DND-41 (cell line): ENCODE results near the gene TRMO.

Source experiments
- ATAC-seq: fragments of 200-7000 bp; cut with Tn5 transposase; 3 replicates; pipeline ENCODE4 v1.9.1; 2021; ENCODE audit warnings: low read depth; ENCODE audit not compliant: insufficient read depth
- DNase-seq: peaks from one replicate; pipeline ENCODE4 v3.0.0-alpha.2; 2020
- H2AFZ ChIP-seq: 2 replicates; pipeline ENCODE4 v1.6.0; 2012; ENCODE audit warnings: low read depth, low read length
- H3K27ac ChIP-seq: 2 replicates; pipeline ENCODE4 v1.5.1; 2012; ENCODE audit warnings: low read length, inconsistent platforms
- H3K27me3 ChIP-seq: fragments of 200-600 bp; sonication (generic); 2 replicates; pipeline ENCODE4 v1.6.0; 2012; ENCODE audit warnings: low read length, mild to moderate bottlenecking, inconsistent platforms; ENCODE audit not compliant: insufficient read depth, poor library complexity
- H3K36me3 ChIP-seq: 2 replicates; pipeline ENCODE4 v1.5.1; 2012; ENCODE audit warnings: low read length, inconsistent platforms; ENCODE audit not compliant: insufficient read depth
- H3K4me1 ChIP-seq: 2 replicates; pipeline ENCODE4 v1.5.1; 2012; ENCODE audit warnings: mild to moderate bottlenecking, low read length; ENCODE audit not compliant: insufficient read depth
- H3K4me2 ChIP-seq: 2 replicates; pipeline ENCODE4 v1.6.0; 2012; ENCODE audit warnings: mild to moderate bottlenecking, moderate library complexity, low read length, inconsistent platforms; ENCODE audit not compliant: insufficient read depth
- H3K4me3 ChIP-seq, 2 experiments: fragments of 200-600 bp in 1 of 2; shearing (Covaris generic) in 1 of 2; 2 replicates each; pipeline ENCODE4 v1.5.1; 2012 to 2016; ENCODE audit warnings: inconsistent platforms in 2 of 2, low read length in 2 of 2, mild to moderate bottlenecking in 2 of 2, low read depth in 1 of 2, moderate library complexity in 1 of 2
- H3K79me2 ChIP-seq: 2 replicates; pipeline ENCODE4 v1.6.0; 2012; ENCODE audit warnings: low read length, inconsistent platforms; ENCODE audit not compliant: insufficient read depth
- H3K9ac ChIP-seq: 2 replicates; pipeline ENCODE4 v1.6.0; 2012; ENCODE audit warnings: low read depth, mild to moderate bottlenecking, inconsistent platforms, low read length, moderate library complexity
- H3K9me3 ChIP-seq: 2 replicates; pipeline ENCODE4 v1.5.1; 2012; ENCODE audit warnings: low read length, moderate library complexity, mild to moderate bottlenecking, inconsistent platforms; ENCODE audit not compliant: insufficient read depth, severe bottlenecking
- H4K20me1 ChIP-seq: 2 replicates; pipeline ENCODE4 v1.6.0; 2012; ENCODE audit warnings: low read length; ENCODE audit not compliant: insufficient read depth
- CTCF ChIP-seq: IDR thresholded peaks from 2 replicates; pipeline ENCODE4 v1.5.1; 2012; ENCODE audit warnings: borderline replicate concordance, low read length, moderate library complexity, mild to moderate bottlenecking; ENCODE audit not compliant: poor library complexity, severe bottlenecking; ENCODE audit errors: extremely low read depth
- EZH2 ChIP-seq: IDR thresholded peaks from 3 replicates; pipeline ENCODE4 v1.6.1; 2012; ENCODE audit warnings: borderline replicate concordance, low read depth, mild to moderate bottlenecking, moderate library complexity, low read length, inconsistent platforms; ENCODE audit not compliant: severe bottlenecking

The TRMO gene

GRCh38 chr9:97895211-97895610, 27.1 kb downstream of the TRMO start:
- no peaks in the 10 kb centered on the region for H3K79me2 ChIP-seq
- no peak for ATAC-seq
- H3K4me1 ChIP-seq = no peaks in the 10 kb centered on the region
- no peak overlapping the region for H3K27ac ChIP-seq
- H3K36me3 ChIP-seq = peaks cover 2% of the 10 kb centered on the region; the same call in 1 of the 2 replicates
- no peak overlapping the region for H2AFZ ChIP-seq
- H3K9me3 ChIP-seq = no peaks in the 10 kb centered on the region
- no peaks in the 10 kb centered on the region for H3K27me3 ChIP-seq
- DNase-seq = no peak
- no peak for TF ChIP-seq CTCF
- TF ChIP-seq EZH2 = no peak
- no peak overlapping the region for H3K4me3 ChIP-seq
- no peak overlapping the region for H3K9ac ChIP-seq
- H4K20me1 ChIP-seq = no peaks in the 10 kb centered on the region
- H3K4me2 ChIP-seq = no peak overlapping the region

GRCh38 chr9:97892421-97892820, 29.9 kb downstream of the TRMO start:
- Histone ChIP-seq H3K4me3 (no peak overlapping the region), H3K27ac (no peak overlapping the region), H3K79me2 (no peaks in the 10 kb centered on the region), H4K20me1 (no peaks in the 10 kb centered on the region), H2AFZ (no peak overlapping the region), H3K9ac (no peak overlapping the region), H3K27me3 (no peaks in the 10 kb centered on the region), H3K9me3 (no peaks in the 10 kb centered on the region), H3K36me3 (no peaks in the 10 kb centered on the region), H3K4me1 (no peaks in the 10 kb centered on the region), H3K4me2 (no peak overlapping the region)
- TF ChIP-seq EZH2 = no peak
- no peak for TF ChIP-seq CTCF
- DNase-seq (no peak), ATAC-seq (no peak)

GRCh38 chr9:97891736-97892135, 30.6 kb downstream of the TRMO start:
- Histone ChIP-seq H2AFZ (no peak overlapping the region), H3K27me3 (no peaks in the 10 kb centered on the region), H3K4me1 (no peaks in the 10 kb centered on the region), H3K4me2 (no peak overlapping the region), H3K27ac (no peak overlapping the region), H4K20me1 (no peaks in the 10 kb centered on the region), H3K79me2 (no peaks in the 10 kb centered on the region), H3K36me3 (no peaks in the 10 kb centered on the region), H3K9me3 (no peaks in the 10 kb centered on the region), H3K9ac (no peak overlapping the region), H3K4me3 (no peak overlapping the region)
- DNase-seq (no peak), ATAC-seq (no peak)
- TF ChIP-seq CTCF (no peak), EZH2 (no peak)
